Epithelial cell of proximal tubule (primary cell): Measurements from ENCODE around the gene DISC1. TPM values are rescaled to one million over a fixed set of nuclear protein-coding genes. Genes with fewer than 3 reads are reported as not detected.
A peak's percentile ranks its signal among the peaks of the same experiment; 100 is the strongest.

ENCODE experiments used
- DNase-seq: peaks from one replicate; pipeline ENCODE4 v3.0.0-alpha.2; 2011; ENCODE audit warnings: low read depth
- H3K4me3 ChIP-seq: 2 replicates; pipeline ENCODE4 v1.5.1; 2011; ENCODE audit warnings: low read depth, mild to moderate bottlenecking, low read length
- CTCF ChIP-seq: conservative IDR thresholded peaks from 2 replicates; pipeline ENCODE4 v1.5.1; 2012; ENCODE audit warnings: low read depth, mild to moderate bottlenecking, low read length
- total RNA-seq: library from RNA; depleted of rRNA; stranded (reverse); fragments of >200 nt; gene quantifications from 2 replicates; pipeline ENCODE4 v1.2.3, GENCODE V29; 2015

The DISC1 gene
- total RNA-seq, 1 donor from 2014 or later, result 3.1 TPM

- no peak overlapping the region for H3K4me3 ChIP-seq
- no peak for TF ChIP-seq CTCF
- DNase-seq, result peak; percentile 93
Observed at GRCh38 chr1:231828182-231828920, 201.8 kb downstream of the DISC1 start.

- no peak for TF ChIP-seq CTCF
- no peak for DNase-seq
- H3K4me3 ChIP-seq, result no peak overlapping the region
Observed at GRCh38 chr1:231829332-231829731, 202.7 kb downstream of the DISC1 start.

GRCh38 chr1:231836227-231836893, 209.8 kb downstream of the DISC1 start:
- TF ChIP-seq CTCF, result no peak
- no peak for DNase-seq
- H3K4me3 ChIP-seq, result no peak overlapping the region

GRCh38 chr1:231838521-231838920, 211.9 kb downstream of the DISC1 start:
- no peak for DNase-seq

GRCh38 chr1:231839999-231840398, 213.4 kb downstream of the DISC1 start:
- no peak for TF ChIP-seq CTCF
- DNase-seq, result no peak
- H3K4me3 ChIP-seq, result no peak overlapping the region

More at GRCh38 chr1:231838521-231838920, 211.9 kb downstream of the DISC1 start:
- TF ChIP-seq CTCF, result no peak
- H3K4me3 ChIP-seq, result no peak overlapping the region

- no peak overlapping the region for H3K4me3 ChIP-seq
- TF ChIP-seq CTCF, result no peak
- DNase-seq, result peak; percentile 87
Observed at GRCh38 chr1:231841616-231842344, 215.2 kb downstream of the DISC1 start.
